ENCODE results near the gene RS1.

The RS1 gene

GRCh38 chrX:18672008-18672407, at the start of gene RS1:
Gene RS1, minus strand, starts transcription at chrX:18672108. Its CDS starts 40 bp downstream, at chrX:18672068.
- DNase-seq (ENCODE audit: low read depth, low spot score) = no peak
- no peak within 1 kb of the TSS for H3K27ac ChIP-seq

GRCh38 chrX:18719852-18720251, 47.9 kb upstream of the RS1 start:
- DNase-seq (ENCODE audit: low read depth, low spot score) = no peak
- no peak overlapping the region for H3K27ac ChIP-seq

DNA sequence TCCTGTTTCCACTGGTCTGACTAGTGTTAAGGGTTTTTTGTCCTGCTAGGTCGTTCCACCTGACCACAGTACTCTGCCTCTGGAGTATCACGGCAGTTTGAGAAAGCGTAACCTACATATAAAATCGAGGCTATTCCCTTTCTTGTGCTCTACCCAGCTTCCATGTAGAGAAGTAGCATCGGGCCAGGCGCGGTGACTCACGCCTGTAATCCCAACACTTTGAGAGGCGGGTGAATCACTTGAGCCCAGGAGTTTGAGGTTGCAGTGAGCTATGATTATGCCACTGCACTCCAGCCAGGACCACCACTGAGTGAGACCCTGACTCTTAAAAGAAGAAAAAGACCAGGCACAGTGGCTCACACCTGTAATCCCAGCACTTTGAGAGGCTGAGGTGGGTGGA, 43.0 kb upstream of the RS1 start:
- DNase-seq (ENCODE audit: low read depth, low spot score) = no peak
- H3K27ac ChIP-seq = no peak overlapping the region

- no peak overlapping the region for H3K27ac ChIP-seq
Measured at GRCh38 chrX:18709833-18710232, 37.9 kb upstream of the RS1 start.

GRCh38 chrX:18707426-18708049, 35.6 kb upstream of the RS1 start, which contains the start of gene PPEF1:
Gene PPEF1, plus strand, starts transcription at chrX:18707645. Its CDS starts 136 bp downstream, at chrX:18707781.
- DNase-seq (ENCODE audit: low read depth, low spot score) = no peak
- H3K27ac ChIP-seq = no peak within 1 kb of the TSS

More at GRCh38 chrX:18709833-18710232, 37.9 kb upstream of the RS1 start:
- no peak for DNase-seq (ENCODE audit: low read depth, low spot score)

DNA sequence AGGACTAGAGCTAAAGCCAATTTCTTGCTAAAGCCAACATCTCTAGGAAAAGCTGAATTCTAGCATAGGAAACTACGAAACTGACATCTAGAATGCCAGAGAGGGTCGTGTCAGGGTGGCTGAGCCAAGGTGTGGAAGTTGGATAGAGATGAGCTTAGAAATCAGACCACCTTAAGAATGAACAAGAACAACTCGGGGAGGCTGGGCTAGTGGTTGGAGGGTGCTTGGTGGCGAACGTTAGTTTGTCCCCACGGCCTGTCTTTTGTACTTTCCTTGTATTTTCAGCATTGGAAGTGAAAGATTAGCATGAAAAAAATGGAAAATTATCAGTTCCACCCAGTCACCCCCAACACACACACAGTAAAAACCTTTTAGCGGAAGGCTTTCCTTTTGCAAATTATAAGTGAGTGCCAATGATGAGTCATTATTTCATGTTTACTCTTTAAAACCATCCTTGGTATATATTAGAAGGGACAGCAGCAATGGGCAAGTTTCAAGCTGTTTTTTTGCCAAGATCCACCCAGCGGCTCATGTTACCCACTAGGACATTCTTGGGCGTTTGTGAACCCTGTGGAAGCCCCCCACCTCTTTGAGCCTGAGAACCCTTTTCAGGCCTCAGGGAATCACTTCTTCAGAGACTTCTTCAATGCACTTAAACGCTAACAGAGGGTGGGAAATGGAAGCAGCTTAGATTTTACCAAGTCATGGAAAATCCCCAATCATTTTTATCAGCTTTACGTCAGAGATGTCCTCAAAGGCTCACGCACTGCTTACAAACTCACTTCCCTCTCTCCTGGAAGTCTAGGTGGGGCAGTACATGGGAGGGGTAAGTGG, 30.7 kb upstream of the RS1 start:
- H3K27ac ChIP-seq = peak overlapping the region; percentile 56
- DNase-seq (ENCODE audit: low read depth, low spot score) = peak; percentile 3

GRCh38 chrX:18701621-18702361, 29.9 kb upstream of the RS1 start:
- peak overlapping the region; percentile 56 for H3K27ac ChIP-seq
- no peak for DNase-seq (ENCODE audit: low read depth, low spot score)

DNA sequence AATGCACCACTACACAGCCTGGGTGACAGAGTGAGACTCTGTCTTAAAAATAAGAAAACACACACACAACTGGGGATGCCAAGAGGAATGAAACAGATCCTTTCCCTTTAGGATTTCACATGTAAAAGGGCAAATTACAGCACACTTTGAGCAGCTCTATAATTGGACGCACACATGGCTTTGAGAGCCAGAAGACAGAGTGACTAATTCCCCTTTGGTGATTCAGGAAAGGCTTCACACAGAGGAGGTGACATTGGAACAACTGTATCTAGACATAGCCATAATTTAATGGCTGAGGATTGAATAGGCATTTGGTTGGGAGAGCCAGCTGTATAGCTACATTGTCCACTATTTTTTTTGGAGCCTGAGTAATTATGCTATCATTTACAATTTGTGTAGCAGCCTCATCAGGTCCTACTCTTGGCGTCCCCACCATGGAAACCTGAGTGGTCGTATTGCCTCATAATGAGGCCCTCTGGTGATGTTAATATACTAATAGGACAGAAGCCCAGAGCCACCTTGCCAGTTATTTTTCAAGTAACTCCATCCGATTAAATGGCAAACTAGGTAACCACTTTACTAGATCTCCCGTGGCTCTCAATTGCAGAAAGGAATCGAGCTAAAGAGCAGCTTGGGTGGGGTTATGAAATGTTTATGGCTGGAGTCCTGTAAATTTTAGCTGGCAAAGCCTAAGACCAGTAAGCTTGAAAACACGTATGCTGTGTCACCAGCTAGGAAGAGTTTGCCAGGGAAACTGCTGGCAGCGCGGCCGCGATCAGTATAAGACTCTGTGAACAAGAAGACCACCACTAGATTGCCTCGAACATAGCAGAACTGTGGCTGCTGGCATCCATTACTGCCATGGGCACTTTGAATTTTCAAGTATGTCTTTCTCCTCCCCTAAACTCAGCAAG, 27.1 kb upstream of the RS1 start:
- no peak overlapping the region for H3K27ac ChIP-seq
- no peak for DNase-seq (ENCODE audit: low read depth, low spot score)

DNA sequence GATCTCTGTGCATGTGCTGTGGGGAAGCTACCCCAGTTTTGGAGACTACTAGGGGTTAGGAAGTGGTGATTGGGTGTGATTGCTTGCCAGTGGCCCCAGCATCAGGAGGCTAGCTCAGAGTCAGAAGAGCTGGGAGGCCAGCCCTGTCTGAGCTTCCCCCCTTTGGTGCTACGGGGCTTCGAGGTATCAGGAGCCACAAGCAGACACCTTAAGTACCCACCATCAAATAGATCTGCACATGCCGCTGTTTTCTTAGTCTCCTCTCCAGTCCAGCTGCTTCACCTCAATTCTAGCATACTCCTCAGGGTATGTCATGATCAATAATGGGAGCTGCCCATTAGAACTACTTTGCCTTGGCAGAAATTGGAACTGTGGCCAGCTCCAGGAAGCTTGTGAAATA, 24.7 kb upstream of the RS1 start:
- no peak overlapping the region for H3K27ac ChIP-seq
- no peak for DNase-seq (ENCODE audit: low read depth, low spot score)

- no peak for DNase-seq (ENCODE audit: low read depth, low spot score)
- no peak overlapping the region for H3K27ac ChIP-seq
Measured at GRCh38 chrX:18692541-18692940, 20.6 kb upstream of the RS1 start.

DNA sequence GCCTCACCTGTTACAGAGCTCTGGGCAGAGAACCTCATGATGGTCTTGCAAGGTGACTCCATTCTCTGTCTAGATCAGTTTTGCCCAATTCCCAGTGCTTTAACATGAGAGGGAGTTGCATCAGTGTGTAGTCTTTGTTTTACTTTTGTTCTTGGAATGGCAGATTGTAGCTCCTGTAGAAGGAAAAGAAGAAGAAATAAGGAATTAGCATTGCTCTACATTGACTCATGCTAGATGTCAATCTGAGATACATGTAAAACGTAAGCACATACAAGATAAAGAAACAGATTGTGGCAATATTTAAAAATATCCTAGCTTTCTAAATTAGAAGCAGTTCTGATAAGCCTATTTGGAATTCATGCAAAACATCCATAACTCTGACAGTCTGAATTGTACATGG, 19.5 kb upstream of the RS1 start:
- no peak overlapping the region for H3K27ac ChIP-seq
- no peak for DNase-seq (ENCODE audit: low read depth, low spot score)

- DNase-seq (ENCODE audit: low read depth, low spot score) = no peak
- H3K27ac ChIP-seq = no peak overlapping the region
Measured at GRCh38 chrX:18687856-18688495, 16.1 kb upstream of the RS1 start.

DNA sequence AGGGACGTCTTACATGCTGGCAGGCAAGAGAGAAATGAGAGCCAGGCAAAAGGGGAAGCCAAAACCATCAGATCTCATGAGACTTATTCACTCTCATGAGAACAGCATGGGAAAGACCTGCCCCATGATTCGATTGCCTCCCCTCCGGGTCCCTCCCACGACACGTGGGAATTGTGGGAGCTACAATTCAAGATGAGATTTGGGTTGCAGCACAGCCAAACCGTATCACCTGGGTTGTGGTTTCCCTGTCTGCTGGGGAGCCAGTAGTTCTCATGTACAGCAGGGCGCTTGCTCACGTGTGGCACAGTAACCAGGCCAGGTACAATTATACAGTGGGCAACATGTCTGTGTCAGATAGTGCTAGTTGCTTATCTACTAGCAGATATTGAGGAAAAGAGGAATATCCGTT, 11.1 kb upstream of the RS1 start:
- no peak overlapping the region for H3K27ac ChIP-seq
- no peak for DNase-seq (ENCODE audit: low read depth, low spot score)

DNA sequence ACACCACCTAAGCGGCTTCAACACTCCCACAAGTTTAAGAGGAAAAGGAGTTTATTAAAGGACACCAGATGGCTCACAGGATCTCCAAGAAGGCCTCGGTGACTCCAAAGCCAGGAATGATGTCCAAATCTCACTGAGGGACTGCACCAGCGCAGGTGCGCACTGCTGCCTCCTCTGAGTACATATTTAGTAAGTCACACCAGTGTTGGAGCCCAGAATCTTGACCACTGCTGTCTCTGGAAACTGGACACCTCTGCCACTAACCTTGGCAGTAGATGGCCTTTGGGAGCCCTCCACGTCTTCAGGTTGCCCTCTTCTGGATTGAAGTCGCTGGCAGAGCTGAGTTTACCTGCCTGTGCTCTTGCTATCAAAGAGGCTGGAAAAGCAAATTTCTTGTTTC, 10.1 kb upstream of the RS1 start:
- DNase-seq (ENCODE audit: low read depth, low spot score) = no peak
- H3K27ac ChIP-seq = no peak overlapping the region

GRCh38 chrX:18677161-18677869, 5.4 kb upstream of the RS1 start:
- DNase-seq (ENCODE audit: low read depth, low spot score) = no peak
- no peak overlapping the region for H3K27ac ChIP-seq

- DNase-seq (ENCODE audit: low read depth, low spot score) = no peak
- no peak overlapping the region for H3K27ac ChIP-seq
Measured at GRCh38 chrX:18676470-18676869, 4.6 kb upstream of the RS1 start.

DNA sequence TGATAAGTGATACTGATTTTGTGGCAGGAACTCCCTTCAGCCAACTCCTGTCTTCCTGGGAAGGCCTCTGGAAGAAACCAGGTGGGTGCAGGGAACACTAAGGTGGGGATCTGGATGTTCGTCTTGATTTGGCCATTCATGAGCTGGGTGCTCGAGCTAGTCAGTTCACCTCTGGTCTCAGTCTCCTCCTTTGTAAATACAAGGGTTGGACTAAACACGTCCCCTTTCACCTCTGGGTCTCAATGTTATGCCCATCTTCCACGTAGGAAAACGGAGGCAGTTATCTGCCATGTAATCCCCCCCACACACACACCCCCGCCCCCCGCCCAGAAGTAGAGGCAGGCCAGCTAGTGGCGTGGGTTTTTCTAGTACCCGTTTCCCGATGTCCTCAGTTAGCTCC, 4.1 kb upstream of the RS1 start:
- H3K27ac ChIP-seq = no peak overlapping the region

DNA sequence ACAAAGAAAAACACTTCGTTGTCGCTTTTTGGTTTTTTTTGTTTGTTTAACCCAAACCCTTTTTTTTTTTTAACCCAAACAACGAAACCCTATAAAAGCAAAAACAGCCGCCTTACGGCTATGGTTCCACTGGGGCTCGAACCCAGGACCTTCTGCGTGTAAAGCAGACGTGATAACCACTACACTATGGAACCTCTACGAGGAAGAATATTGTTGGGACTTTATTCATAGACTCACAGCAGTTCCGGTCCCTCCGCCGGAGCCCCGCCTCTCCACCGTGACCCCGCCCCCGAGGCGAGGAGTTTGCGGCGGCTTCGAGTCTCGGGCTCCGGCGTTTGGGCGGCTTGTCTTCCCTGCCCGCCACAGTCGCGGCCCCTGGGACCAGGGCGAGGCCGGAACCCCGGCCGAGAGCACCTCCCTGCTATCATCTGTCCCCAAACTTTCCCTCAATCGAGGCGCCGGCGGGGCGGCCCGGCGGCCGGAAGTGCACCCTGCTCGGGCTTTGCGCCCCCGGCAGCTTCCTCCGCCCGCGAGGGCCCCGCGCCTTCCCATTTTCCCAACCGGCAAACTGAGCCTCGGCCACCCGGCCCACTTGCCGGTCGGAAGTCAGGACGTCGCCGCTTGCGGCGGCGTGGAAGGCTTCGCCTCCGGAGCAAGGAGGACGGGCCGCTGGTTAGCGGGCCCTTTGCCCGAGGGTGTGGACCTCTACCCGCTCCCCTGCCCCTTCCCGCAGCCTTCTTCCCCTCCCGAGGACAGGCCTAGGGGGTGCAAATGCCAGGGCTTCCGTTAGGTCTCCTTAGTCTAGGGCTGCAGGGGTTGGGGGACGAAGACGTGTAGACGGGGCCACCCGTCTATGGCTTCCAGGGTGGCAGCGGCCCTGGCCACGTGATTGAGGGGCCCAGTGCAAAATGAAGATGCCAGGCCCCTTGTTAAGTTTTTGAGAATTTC, 3.2 kb upstream of the RS1 start:
- H3K27ac ChIP-seq = peak overlapping the region; percentile 40

More for the DNA sequence above, 4.1 kb upstream of the RS1 start:
- no peak for DNase-seq (ENCODE audit: low read depth, low spot score)

More for the DNA sequence above, 3.2 kb upstream of the RS1 start:
- no peak for DNase-seq (ENCODE audit: low read depth, low spot score)

Measured in epithelial cell of prostate (primary cell).